Upper lobe of left lung (tissue), 6 donors: ENCODE results near the gene MTCL1. TPM values are rescaled to one million over a fixed set of nuclear protein-coding genes. Genes with fewer than 3 reads are reported as not detected.

Source experiments
- ATAC-seq, 2 donors: fragments of 200-7000 bp; cut with Tn5 transposase; one replicate each; pipeline ENCODE4 v1.9.1; 2022; ENCODE audit warnings: mild to moderate bottlenecking in 2 of 2, moderate library complexity in 2 of 2; ENCODE audit not compliant: low FRiP score in 2 of 2
- DNase-seq, 2 donors: peaks; one replicate each; pipeline ENCODE4 v3.0.0-alpha.2; 2019 to 2020
- H3K27ac ChIP-seq, 4 donors: fragments of 200-600 bp; sonication (generic); one replicate each; pipeline ENCODE4 v1.5.1; 2016 to 2019
- H3K27me3 ChIP-seq, 4 donors: fragments of 200-600 bp; sonication (generic); one replicate each; pipeline ENCODE4 v1.5.1; 2017 to 2019
- H3K36me3 ChIP-seq, 4 donors: fragments of 200-600 bp; sonication (generic); one replicate each; pipeline ENCODE4 v1.5.1; 2016 to 2019
- H3K4me1 ChIP-seq, 4 donors: fragments of 200-600 bp; sonication (generic); one replicate each; pipeline ENCODE4 v1.5.1; 2018 to 2019
- H3K4me3 ChIP-seq, 4 donors: fragments of 200-600 bp; sonication (generic); one replicate each; pipeline ENCODE4 v1.5.1; 2017 to 2019; ENCODE audit warnings: mild to moderate bottlenecking in 2 of 4, moderate library complexity in 1 of 4
- H3K9me3 ChIP-seq, 4 donors: fragments of 200-600 bp; sonication (generic); one replicate each; pipeline ENCODE4 v1.5.1; 2018 to 2019
- EP300 ChIP-seq, 4 donors: sonication (generic); formaldehyde crosslinking; IDR thresholded peaks; one replicate each; pipeline ENCODE4 v1.5.1; 2017; ENCODE audit warnings: antibody characterized with exemption in 4 of 4, control low read depth in 2 of 4
- POLR2A ChIP-seq, 4 donors: fragments of 450-650 bp; IDR thresholded peaks; one replicate each; pipeline ENCODE4 v1.5.1; 2016 to 2017; ENCODE audit warnings: antibody characterized with exemption in 4 of 4, mild to moderate bottlenecking in 2 of 4
- POLR2AphosphoS5 ChIP-seq, 2 donors: sonication (generic); formaldehyde crosslinking; IDR thresholded peaks; one replicate each; pipeline ENCODE4 v1.5.1; 2017; ENCODE audit warnings: antibody characterized with exemption in 2 of 2
- WGBS, 2 donors: methylation state at CpG; one replicate each; pipeline ENCODE4 v1.1.5; 2017 to 2018; 5-methylcytosine and 5-hydroxymethylcytosine counted together
- total RNA-seq, 6 donors: library from RNA; depleted of rRNA in 4 of 6; stranded (reverse); fragments of >200 nt in 4 of 6; gene quantifications; one replicate each; pipeline versions ENCODE4 v1.1.0 to v1.2.1, GENCODE V29; 2016 to 2021
- TF ChIP-seq, protein P1 (sequence below), 6 experiments: fragments of 450-650 bp in 4 of 6; fragments of 200-600 bp in 2 of 6; sonication (generic) in 2 of 6; IDR thresholded peaks; one replicate each; pipeline ENCODE4 v1.5.1; 2016 to 2019; ENCODE audit warnings: antibody characterized with exemption in 6 of 6
- donor health status: DM: no; HTN: no; CAD: no; lungs with moderate emphysema.
- donor health status: DM: no; HTN: yes; CAD: no; lungs with severe emphysema.

The MTCL1 gene
- total RNA-seq, 6 donors from 2014 or later: 4.5 to 17.9 (median 8.1) TPM

DNA sequence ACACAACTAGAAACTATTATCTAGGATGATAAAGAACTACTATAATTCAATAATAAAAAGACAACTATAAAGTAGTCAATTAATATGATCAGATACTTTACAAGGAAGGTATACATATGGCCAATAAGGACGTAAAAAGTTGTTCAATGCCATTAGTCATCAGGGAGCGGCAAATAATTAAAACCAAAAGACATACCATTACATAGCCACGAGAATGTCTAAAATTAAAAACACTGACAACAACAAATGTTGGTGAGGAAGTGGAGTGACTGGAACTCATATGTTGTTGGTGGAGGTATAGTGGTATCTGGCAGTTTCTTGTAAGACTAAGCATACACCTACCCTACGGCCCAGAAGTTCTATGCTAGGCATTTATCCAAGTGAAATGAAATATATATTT is 152.4 kb downstream of the MTCL1 start:
- no peaks in the 10 kb centered on the region for H3K4me1 ChIP-seq
- H3K4me3 ChIP-seq: no peak overlapping the region
- 93 to 95% methylated on average over 4 of the region's 4 CpGs for WGBS, 2 donors
- DNase-seq (no peak), ATAC-seq (no peak)
- H3K27me3 ChIP-seq: no peaks in the 10 kb centered on the region
- no peaks in the 10 kb centered on the region for H3K9me3 ChIP-seq
- no peak overlapping the region for H3K27ac ChIP-seq
- TF ChIP-seq POLR2A (IDR thresholded peaks at IDR 0.05): no peak
- TF ChIP-seq, protein P1, sequence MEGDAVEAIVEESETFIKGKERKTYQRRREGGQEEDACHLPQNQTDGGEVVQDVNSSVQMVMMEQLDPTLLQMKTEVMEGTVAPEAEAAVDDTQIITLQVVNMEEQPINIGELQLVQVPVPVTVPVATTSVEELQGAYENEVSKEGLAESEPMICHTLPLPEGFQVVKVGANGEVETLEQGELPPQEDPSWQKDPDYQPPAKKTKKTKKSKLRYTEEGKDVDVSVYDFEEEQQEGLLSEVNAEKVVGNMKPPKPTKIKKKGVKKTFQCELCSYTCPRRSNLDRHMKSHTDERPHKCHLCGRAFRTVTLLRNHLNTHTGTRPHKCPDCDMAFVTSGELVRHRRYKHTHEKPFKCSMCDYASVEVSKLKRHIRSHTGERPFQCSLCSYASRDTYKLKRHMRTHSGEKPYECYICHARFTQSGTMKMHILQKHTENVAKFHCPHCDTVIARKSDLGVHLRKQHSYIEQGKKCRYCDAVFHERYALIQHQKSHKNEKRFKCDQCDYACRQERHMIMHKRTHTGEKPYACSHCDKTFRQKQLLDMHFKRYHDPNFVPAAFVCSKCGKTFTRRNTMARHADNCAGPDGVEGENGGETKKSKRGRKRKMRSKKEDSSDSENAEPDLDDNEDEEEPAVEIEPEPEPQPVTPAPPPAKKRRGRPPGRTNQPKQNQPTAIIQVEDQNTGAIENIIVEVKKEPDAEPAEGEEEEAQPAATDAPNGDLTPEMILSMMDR (IDR thresholded peaks at IDR 0.05): no peak
- H3K36me3 ChIP-seq: no peaks in the 10 kb centered on the region

DNA sequence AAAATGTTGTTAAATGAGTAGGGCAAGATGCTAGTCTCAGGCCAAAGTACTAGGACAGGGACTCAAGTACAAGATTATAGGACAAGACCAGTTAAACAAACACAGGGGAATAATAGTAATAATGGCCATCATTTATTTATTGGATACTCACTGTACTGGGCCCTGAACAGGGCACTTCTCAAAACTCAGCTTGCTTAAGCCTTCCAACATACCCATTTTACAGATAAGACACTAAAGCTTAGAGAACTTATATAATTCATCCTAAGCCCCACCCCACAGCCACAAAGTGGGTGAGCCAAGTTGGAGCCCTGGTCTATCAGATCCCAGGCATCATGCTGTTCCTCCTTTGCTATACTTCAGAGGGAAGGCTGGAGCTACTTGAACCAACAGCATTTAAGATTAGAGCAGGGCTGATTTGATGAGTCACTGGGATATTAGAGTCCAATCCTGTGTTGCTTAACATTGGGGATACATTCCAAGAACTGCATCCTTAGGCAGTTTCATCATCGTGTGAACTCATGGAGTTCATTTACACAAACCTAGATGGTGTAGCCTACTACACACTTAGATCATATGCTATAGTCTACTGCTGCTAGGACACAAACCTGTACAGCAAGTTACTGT is 153.6 kb downstream of the MTCL1 start:
- WGBS, 2 donors: 47 to 70% methylated on average over 1 of the region's 1 CpG

DNA sequence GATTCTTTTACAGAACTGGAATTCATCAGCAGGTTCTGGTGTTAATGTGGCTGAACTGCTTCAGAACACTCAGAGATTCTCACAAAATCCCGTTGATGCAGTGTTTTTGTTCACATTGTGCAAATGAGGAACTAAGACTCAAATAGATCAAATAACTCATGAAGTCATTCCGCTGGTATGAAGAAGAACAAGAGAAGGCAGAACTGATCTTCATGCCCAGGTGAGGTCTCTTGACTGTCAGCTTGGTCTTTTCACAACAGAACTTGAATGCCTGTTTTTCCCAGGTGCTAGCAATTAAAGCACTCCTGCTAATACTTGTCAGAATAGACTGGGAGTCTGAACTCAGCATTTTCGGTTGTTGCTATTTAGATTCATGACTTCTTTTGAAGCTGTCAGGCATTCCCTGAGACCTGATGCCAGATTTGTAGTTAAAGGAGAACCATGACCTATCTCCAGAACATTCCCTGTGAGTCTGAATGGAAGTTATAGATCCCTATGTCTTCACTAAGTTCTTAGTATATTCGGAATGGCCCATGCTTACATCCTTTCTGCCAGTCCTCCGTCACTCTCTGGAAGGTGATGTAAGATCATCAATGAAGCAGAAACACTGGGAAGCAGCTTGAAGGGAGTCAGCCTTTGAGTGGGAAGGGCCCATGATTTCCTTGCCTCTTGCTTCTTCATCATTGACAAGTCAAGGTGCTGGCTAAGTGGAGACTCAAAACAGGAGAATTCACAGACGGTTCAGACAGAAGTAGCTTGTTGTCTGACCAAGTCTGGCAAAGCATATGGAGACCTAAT is 155.7 kb downstream of the MTCL1 start:
- no peak overlapping the region for H3K27ac ChIP-seq
- no peak for ATAC-seq
- H3K4me3 ChIP-seq: no peak overlapping the region
- H3K9me3 ChIP-seq: no peaks in the 10 kb centered on the region
- H3K27me3 ChIP-seq: no peaks in the 10 kb centered on the region
- 80 to 89% methylated on average over 6 of the region's 6 CpGs for WGBS, 2 donors
- no peak for DNase-seq
- H3K36me3 ChIP-seq: no peaks in the 10 kb centered on the region
- TF ChIP-seq, protein P1 (IDR thresholded peaks at IDR 0.05): no peak
- H3K4me1 ChIP-seq: no peaks in the 10 kb centered on the region

More for the DNA sequence above, 153.6 kb downstream of the MTCL1 start:
- Histone ChIP-seq H3K27ac (no peak overlapping the region), H3K36me3 (no peaks in the 10 kb centered on the region), H3K4me1 (no peaks in the 10 kb centered on the region), H3K27me3 (no peaks in the 10 kb centered on the region), H3K9me3 (no peaks in the 10 kb centered on the region), H3K4me3 (no peak overlapping the region)
- TF ChIP-seq POLR2AphosphoS5 (IDR thresholded peaks at IDR 0.05) (no peak), POLR2A (IDR thresholded peaks at IDR 0.05) (no peak), EP300 (IDR thresholded peaks at IDR 0.05) (no peak)
- TF ChIP-seq, protein P1 (IDR thresholded peaks at IDR 0.05): no peak
- ATAC-seq (peak; percentile 64 to 90), DNase-seq (no peak)

DNA sequence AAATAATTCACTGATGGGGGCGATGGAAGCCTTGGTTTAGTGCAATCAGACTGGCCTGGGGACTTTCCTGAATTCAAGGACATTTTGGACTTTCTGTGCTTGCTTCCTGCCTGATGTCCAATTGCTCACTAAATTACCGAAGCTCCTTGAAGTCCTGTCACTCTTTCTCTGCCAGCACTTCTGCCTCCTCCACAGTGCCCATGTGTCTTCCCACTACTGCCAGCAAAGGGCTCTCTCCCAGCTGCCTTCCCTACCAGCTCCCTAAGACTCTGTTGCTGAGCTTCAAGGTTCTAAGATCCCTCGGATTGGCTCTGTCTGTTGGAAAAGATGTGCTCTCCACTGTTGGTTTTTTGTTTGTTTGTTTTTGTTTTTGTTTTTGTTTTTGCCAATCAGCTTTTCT is 158.1 kb downstream of the MTCL1 start:
- H3K9me3 ChIP-seq: no peaks in the 10 kb centered on the region
- 80 to 84% methylated on average over 3 of the region's 3 CpGs for WGBS, 2 donors
- H3K4me1 ChIP-seq: no peaks in the 10 kb centered on the region
- H3K27ac ChIP-seq: no peak overlapping the region
- H3K27me3 ChIP-seq: no peaks in the 10 kb centered on the region
- ATAC-seq (no peak), DNase-seq (no peak)
- H3K36me3 ChIP-seq: no peaks in the 10 kb centered on the region
- H3K4me3 ChIP-seq: no peak overlapping the region
- TF ChIP-seq, protein P1 (IDR thresholded peaks at IDR 0.05): no peak
- TF ChIP-seq POLR2A (IDR thresholded peaks at IDR 0.05) (no peak), POLR2AphosphoS5 (IDR thresholded peaks at IDR 0.05) (no peak), EP300 (IDR thresholded peaks at IDR 0.05) (no peak)

DNA sequence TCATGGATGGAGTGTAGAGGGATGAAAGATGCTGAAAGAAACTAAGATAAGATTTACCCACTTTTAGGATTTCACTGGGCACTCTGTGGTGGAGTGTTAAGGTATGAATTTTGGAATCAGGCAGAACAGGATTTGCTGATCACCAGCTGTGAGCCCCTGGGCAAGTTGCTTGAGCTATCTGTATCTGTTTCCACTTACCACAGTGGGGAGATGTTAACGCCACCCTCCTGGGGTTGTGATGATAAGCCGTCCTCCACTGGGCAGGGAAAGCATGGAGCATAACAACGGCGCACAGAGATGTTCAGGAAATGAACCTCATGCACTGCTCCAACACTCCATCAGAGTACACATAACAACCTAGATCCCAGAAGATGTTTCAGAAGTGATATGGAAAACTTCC is 160.6 kb downstream of the MTCL1 start:
- no peak for TF ChIP-seq POLR2A (IDR thresholded peaks at IDR 0.05)
- TF ChIP-seq, protein P1 (IDR thresholded peaks at IDR 0.05): no peak
- Histone ChIP-seq H3K36me3 (no peaks in the 10 kb centered on the region), H3K9me3 (no peaks in the 10 kb centered on the region), H3K27me3 (no peaks in the 10 kb centered on the region), H3K4me1 (no peaks in the 10 kb centered on the region), H3K4me3 (no peak overlapping the region), H3K27ac (no peak overlapping the region)
- 84 to 87% methylated on average over 4 of the region's 4 CpGs for WGBS, 2 donors
- DNase-seq: no peak
- ATAC-seq: no peak
